Astrocyte of the spinal cord (primary cell): ENCODE measurements around the gene SPATA1.

Source experiments
- DNase-seq: peaks from one replicate; pipeline ENCODE4 v3.0.0; 2011; ENCODE audit warnings: low read depth, low spot score
- H3K4me3 ChIP-seq: 2 replicates; pipeline ENCODE4 v1.5.1; 2011; ENCODE audit warnings: low read depth, mild to moderate bottlenecking, low read length, moderate library complexity
- in situ Hi-C: cut with HindIII; loops from 2 replicates; pipeline ENCODE4 v1.10.0; 2017; ENCODE audit warnings: low sequenced_read_pairs
- TF ChIP-seq, protein P1 (sequence below): IDR thresholded peaks from 2 replicates; pipeline ENCODE4 v1.5.1; 2012; ENCODE audit warnings: low read depth, mild to moderate bottlenecking, low read length, inconsistent platforms

The SPATA1 gene, protein sequence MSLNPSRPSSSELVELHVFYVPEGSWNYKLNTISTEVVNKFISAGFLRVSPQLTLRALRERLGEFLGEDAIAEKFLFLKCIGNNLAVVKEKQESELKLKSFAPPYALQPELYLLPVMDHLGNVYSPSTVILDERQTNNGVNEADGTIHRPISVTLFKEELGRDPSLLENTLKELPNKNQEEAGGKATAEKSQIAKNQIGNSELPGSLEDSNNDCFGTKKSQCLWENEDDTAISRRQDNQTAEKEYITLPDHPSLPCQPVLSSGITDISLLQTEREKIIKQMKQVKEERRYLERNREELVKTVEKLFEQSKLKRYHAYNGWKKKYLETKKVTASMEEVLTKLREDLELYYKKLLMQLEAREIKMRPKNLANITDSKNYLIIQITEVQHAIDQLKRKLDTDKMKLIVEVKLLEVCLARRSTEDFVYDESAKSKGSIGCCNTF

DNA sequence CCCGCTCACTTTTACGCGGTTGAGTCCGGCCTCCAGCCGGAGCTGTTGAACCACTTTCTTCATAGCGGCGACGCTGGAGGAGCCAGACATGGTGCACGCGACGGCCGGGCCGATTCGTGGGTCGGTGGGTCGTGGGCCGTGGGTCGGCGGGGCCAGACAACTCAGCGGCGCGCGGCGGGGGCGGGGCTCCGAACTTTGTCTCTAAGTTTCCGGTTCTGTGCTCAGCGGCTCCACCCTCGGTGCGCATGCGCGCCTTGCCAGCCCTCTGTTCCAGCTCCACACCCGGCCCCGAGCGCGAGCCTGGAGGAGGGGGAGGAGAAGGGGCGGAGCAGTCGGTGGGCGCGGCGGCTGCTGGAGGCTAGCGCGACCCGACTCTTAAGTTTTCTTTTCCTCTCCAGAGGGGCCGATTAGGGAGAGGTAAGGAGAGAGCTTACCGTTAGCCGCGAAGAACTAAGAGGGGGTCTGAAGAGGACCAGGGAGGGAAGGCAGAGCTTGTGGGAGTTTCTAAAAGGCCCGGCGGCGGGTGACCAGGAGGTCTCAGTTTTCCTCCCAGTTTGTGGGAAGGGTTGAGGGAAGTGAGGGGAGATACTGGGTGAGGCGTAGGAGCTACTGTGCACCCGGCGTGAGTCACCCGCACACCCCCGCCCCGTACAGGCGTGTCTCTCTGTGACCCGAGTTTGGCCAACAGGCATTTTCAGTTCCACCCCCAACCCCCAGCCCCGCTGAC, at the start of gene SPATA1, which contains the start of gene GNG5:
SPATA1 (plus strand) TSS at position 385 of the 727 bp plus-strand sequence. CDS start 9,974 bp downstream, outside the sequence.
GNG5 (minus strand) TSS at position 580 of the 727 bp plus-strand sequence; CDS start at position 90, 490 bp downstream.
- TF ChIP-seq, protein P1, sequence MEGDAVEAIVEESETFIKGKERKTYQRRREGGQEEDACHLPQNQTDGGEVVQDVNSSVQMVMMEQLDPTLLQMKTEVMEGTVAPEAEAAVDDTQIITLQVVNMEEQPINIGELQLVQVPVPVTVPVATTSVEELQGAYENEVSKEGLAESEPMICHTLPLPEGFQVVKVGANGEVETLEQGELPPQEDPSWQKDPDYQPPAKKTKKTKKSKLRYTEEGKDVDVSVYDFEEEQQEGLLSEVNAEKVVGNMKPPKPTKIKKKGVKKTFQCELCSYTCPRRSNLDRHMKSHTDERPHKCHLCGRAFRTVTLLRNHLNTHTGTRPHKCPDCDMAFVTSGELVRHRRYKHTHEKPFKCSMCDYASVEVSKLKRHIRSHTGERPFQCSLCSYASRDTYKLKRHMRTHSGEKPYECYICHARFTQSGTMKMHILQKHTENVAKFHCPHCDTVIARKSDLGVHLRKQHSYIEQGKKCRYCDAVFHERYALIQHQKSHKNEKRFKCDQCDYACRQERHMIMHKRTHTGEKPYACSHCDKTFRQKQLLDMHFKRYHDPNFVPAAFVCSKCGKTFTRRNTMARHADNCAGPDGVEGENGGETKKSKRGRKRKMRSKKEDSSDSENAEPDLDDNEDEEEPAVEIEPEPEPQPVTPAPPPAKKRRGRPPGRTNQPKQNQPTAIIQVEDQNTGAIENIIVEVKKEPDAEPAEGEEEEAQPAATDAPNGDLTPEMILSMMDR, result no peak
- in situ Hi-C loops, result no loop called here
- peak; percentile 97 for DNase-seq
- H3K4me3 ChIP-seq, result peak within 1 kb of the TSS; percentile 93

DNA sequence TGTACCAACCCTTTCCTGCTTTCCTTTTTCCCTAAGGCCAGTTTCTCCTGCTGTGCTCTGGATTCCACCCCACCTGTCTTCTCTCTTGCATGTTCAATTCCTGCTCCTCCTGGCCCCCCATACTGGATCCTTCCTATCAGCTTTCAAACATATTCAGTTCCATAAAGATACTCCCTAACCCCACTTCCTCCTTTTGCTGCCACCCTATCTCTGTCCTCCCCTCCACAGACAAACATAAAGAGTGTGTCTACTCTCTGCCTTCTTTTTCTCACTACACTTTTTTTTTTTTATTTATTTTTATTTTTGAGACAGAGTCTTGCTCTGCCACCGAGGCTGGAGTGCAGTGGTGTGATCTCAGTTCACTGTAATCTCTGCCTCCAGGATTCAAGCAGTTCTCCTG, 44.1 kb upstream of the SPATA1 start:
- H3K4me3 ChIP-seq, result no peak overlapping the region
- no peak for DNase-seq
- TF ChIP-seq, protein P1, result no peak
- in situ Hi-C loops, result no loop called here

DNA sequence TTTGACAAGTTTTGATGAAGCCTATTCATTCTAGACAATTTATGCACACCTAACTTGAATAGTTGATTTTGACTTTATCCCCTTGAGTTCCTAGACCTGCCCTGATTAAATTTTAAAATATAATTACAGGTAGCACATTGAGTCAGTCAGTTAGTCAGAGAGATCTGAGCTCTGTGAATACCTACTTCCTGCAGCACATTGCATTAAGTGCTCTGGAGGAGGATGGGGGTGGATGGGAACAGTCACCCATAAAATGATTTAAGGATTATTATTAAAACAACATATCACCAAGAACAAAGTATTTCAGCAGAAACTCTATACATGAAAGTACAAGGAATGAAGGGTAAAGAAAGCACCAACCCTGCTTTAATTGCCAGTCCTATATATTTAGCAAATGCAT, 38.9 kb upstream of the SPATA1 start:
- in situ Hi-C loops, result no loop called here
- TF ChIP-seq, protein P1, result no peak
- DNase-seq, result no peak
- H3K4me3 ChIP-seq, result no peak overlapping the region

DNA sequence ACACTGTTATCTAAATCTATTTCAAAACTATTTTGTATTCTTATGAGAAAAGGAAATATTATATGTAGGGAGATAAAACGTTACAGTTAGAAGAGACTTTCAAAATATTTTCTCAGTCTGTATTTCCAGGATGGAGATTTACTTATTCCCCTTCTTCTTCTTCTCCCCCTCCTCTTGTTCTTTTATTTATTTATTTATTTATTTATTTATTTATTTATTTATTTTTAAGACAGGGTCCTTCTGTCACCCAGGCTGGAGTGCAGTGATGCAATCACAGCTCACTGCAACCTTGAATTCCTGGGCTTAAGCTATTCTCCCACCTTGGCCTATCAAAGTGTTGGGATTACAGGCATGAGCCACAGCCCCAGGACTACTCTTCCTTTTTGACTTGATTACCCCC, 30.0 kb upstream of the SPATA1 start:
- DNase-seq, result no peak
- in situ Hi-C loops, result no loop called here
- TF ChIP-seq, protein P1, result no peak
- no peak overlapping the region for H3K4me3 ChIP-seq

DNA sequence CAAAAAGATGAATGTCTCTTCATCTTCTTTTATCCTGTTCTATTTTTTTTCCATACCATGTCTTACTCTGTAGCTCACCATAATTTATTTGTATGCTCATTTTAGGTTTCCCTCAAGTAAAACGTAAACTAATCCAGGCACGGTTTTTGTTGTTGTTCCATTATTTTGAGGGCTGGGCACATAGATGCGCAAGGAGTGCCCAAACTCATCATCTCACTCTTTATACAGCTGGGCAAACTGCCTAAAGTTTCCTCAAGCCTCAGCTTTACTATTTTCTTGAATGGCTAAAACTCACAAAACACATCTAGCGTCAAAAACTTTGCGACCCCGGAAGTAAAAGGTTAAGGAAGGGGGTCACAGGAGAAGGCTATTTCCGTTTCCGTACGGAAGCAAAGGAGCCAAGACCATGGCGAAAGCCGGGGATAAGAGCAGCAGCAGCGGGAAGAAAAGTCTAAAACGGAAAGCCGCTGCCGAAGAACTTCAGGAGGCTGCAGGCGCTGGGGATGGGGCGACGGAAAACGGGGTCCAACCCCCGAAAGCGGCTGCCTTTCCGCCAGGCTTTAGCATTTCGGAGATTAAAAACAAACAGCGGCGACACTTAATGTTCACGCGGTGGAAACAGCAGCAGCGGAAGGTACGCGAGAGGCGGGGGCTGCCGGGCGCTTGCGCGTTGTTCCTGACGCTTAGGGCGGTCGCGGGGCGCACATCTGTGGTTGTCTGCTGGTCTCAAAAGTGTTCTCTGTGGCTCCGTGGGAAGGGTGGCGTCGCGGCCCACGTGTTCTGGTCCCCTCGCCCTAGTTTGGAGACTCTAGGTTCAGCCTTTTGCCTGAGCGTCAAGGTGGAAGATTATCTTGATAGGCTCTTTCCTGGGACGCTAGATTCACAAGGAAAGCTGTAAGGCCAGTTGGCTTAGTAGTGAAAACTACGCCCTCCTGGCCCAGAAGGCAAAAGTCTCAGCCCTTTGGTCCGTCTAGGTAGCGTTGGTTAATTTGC, 27.0 kb upstream of the SPATA1 start, which contains the start of gene RPF1:
RPF1 (plus strand) TSS at position 391 of the 993 bp plus-strand sequence; CDS start at position 407, 16 bp downstream.
- TF ChIP-seq, protein P1, result no peak
- in situ Hi-C loops, result no loop called here
- peak; percentile 85 for DNase-seq
- peak within 1 kb of the TSS; percentile 87 for H3K4me3 ChIP-seq
